MCF 10A (cell line): ENCODE data around the gene GPC4. TPM values are rescaled to one million over a fixed set of nuclear protein-coding genes. Genes with fewer than 3 reads are reported as not detected.

ENCODE experiments used
- BruUV-seq: library from RNA; stranded (reverse); fragments of 400-500 nt; replicated peaks from 2 replicates; lab custom pipeline; 2021; lab: Mats Ljungman, UMichigan
- CTCF ChIA-PET: fragments of 300-600 bp; sonication (Branson Sonifier 250); formaldehyde crosslinking; extraction: SDS; loops from one replicate; lab custom pipeline; 2021; ENCODE audit warnings: antibody characterized with exemption, inconsistent platforms; lab: Yijun Ruan, JAX
- POLR2A ChIA-PET: fragments of 300-600, 350-650 bp; sonication (Branson Sonifier 250); formaldehyde crosslinking; extraction: SDS; loops from one replicate; lab custom pipeline; 2020; ENCODE audit warnings: antibody characterized with exemption, inconsistent platforms; lab: Yijun Ruan, JAX
- DNase-seq: peaks from one replicate; pipeline ENCODE4 v3.0.0-alpha.2; 2018; ENCODE audit not compliant: unreplicated experiment
- H3K27ac Mint-ChIP-seq: one replicate; pipeline ENCODE4 v1.8.0; 2022; ENCODE audit warnings: mild to moderate bottlenecking, low read depth, mixed read lengths; ENCODE audit not compliant: unreplicated experiment
- H3K27me3 Mint-ChIP-seq: one replicate; pipeline ENCODE4 v1.8.0; 2022; ENCODE audit warnings: mixed read lengths; ENCODE audit not compliant: insufficient read depth, unreplicated experiment
- H3K36me3 Mint-ChIP-seq: one replicate; pipeline ENCODE4 v1.8.0; 2022; ENCODE audit warnings: mild to moderate bottlenecking, moderate library complexity, mixed read lengths; ENCODE audit not compliant: insufficient read depth, unreplicated experiment
- H3K4me1 Mint-ChIP-seq: one replicate; pipeline ENCODE4 v1.8.0; 2022; ENCODE audit warnings: mixed read lengths; ENCODE audit not compliant: insufficient read depth, unreplicated experiment
- H3K4me3 Mint-ChIP-seq: one replicate; pipeline ENCODE4 v1.8.0; 2022; ENCODE audit warnings: mild to moderate bottlenecking, moderate library complexity, mixed read lengths; ENCODE audit not compliant: unreplicated experiment
- H3K9me3 Mint-ChIP-seq: one replicate; pipeline ENCODE4 v1.8.0; 2022; ENCODE audit warnings: mixed read lengths; ENCODE audit not compliant: unreplicated experiment
- CTCF ChIP-seq: fragments of 200-600 bp; IDR thresholded peaks from one replicate; pipeline ENCODE4 v1.8.0; 2022; ENCODE audit warnings: antibody characterized with exemption, mild to moderate bottlenecking; ENCODE audit not compliant: unreplicated experiment
- intact Hi-C: fragments of 100-400 bp; cut with micrococcal nuclease; formaldehyde crosslinking; loops from 2 replicates; pipeline ENCODE4 v1.14.1; 2022
- total RNA-seq: library from RNA; stranded (reverse); gene quantifications from 2 replicates; pipeline ENCODE4 v1.2.3, GENCODE V29; 2022

GPC4 gene
- total RNA-seq, 1 experiment from 2014 or later, result 1.4 TPM

- no peak for TF ChIP-seq CTCF
- Mint-ChIP-seq H3K9me3 (no peaks in the 10 kb centered on the region), H3K27ac (no peak overlapping the region)
Observed at GRCh38 chrX:133346026-133346425, 69.3 kb downstream of the GPC4 start.

DNA sequence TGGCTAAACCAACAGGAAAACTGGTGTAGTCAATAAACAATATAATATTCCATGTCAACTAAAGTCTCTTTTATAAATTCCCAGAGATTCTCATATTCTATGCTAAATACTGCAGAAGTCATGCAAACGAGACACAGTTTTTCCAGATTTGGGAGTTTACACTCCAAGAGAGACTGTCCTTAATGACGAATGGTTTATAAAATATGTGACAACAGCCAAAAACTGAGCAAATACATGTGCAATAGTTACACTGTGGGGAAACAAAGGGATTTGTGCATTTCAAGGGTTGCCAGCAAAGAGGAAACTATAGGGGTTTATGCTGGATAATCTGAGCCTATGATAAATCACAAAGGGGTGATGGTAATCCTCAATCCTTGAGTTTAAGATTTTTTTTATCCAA is 75.7 kb downstream of the GPC4 start:
- no peaks in the 10 kb centered on the region for H3K36me3 Mint-ChIP-seq
- TF ChIP-seq CTCF, result no peak
- H3K9me3 Mint-ChIP-seq, result no peaks in the 10 kb centered on the region
- CTCF ChIA-PET, result interaction anchor here (0.6 kb wide), 1 partner anchor 9 kb away, joined by 3 read pairs; no protein-coding TSS in a partner anchor
- H3K27ac Mint-ChIP-seq, result no peak overlapping the region
- no peak overlapping the region for H3K4me3 Mint-ChIP-seq
- peaks cover 25% of the 10 kb centered on the region for H3K27me3 Mint-ChIP-seq
- H3K4me1 Mint-ChIP-seq, result no peaks in the 10 kb centered on the region
- no TSS peak for BruUV-seq
- POLR2A ChIA-PET, result no interaction called here
- intact Hi-C loops, result no loop called here
- DNase-seq, result no peak

More at GRCh38 chrX:133346026-133346425, 69.3 kb downstream of the GPC4 start:
- H3K36me3 Mint-ChIP-seq, result no peaks in the 10 kb centered on the region
- no peak overlapping the region for H3K4me3 Mint-ChIP-seq
- no TSS peak for BruUV-seq
- ChIA-PET POLR2A (no interaction called here), CTCF (interaction anchor here (1.2 kb wide), 1 partner anchor 11 kb away, joined by 4 read pairs; no protein-coding TSS in a partner anchor)
- H3K4me1 Mint-ChIP-seq, result no peaks in the 10 kb centered on the region
- peaks cover 43% of the 10 kb centered on the region for H3K27me3 Mint-ChIP-seq
- no peak for DNase-seq
- intact Hi-C loops, result no loop called here

DNA sequence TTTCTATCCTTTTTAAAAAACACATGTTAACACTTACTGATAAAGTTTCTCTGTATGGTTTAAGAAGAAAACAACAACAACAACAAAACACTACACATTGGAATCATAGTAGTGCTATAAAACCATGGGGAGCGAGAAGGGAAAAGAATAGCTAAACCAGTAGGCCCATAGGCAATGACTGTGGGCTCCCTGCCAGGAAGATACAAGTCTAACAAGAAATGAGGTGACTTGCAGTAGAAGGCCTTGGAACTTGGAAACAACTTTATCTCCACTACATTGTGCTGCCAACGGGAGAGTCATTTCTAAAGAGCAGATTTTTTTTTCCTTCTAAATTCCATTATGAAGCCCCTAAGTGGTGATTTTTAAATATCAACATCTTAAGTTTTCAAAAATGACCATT is 78.0 kb downstream of the GPC4 start:
- POLR2A ChIA-PET, result no interaction called here
- Mint-ChIP-seq H3K27me3 (peaks cover 28% of the 10 kb centered on the region), H3K36me3 (no peaks in the 10 kb centered on the region), H3K27ac (no peak overlapping the region), H3K4me3 (no peak overlapping the region), H3K9me3 (no peaks in the 10 kb centered on the region), H3K4me1 (no peaks in the 10 kb centered on the region)
- no peak for DNase-seq
- CTCF ChIA-PET, result interaction anchor here (0.5 to 4.5 kb wide), 6 partner anchors 14 to 392 kb away, joined by 3 to 20 read pairs (median 4); no protein-coding TSS in a partner anchor
- intact Hi-C loops, result no loop called here
- BruUV-seq, result no TSS peak
- no peak for TF ChIP-seq CTCF

GRCh38 chrX:133335027-133335426 is 80.3 kb downstream of the GPC4 start:
- BruUV-seq, result no TSS peak
- H3K27ac Mint-ChIP-seq, result no peak overlapping the region
- H3K4me1 Mint-ChIP-seq, result no peaks in the 10 kb centered on the region

More at GRCh38 chrX:133335027-133335426, 80.3 kb downstream of the GPC4 start:
- peak; percentile 59 for DNase-seq
- CTCF ChIA-PET, result interaction anchor here (0.6 to 4.5 kb wide), 25 partner anchors 9 to 1068 kb away, joined by 3 to 34 read pairs (median 4); no protein-coding TSS in a partner anchor
- Mint-ChIP-seq H3K36me3 (no peaks in the 10 kb centered on the region), H3K9me3 (no peaks in the 10 kb centered on the region), H3K4me3 (no peak overlapping the region), H3K27me3 (peaks cover 28% of the 10 kb centered on the region)
- POLR2A ChIA-PET, result interaction anchor here (1.0 to 1.1 kb wide), 2 partner anchors 13 to 80 kb away, joined by 3 to 4 read pairs; partner anchors contain the start of gene GPC4
- intact Hi-C loops, result loop anchor here (1.0 kb wide), 2 partner anchors 335 to 441 kb away; no protein-coding TSS in a partner anchor
- TF ChIP-seq CTCF, result peak; percentile 60
